Mesenteric fat pad (tissue), 1 donor: ENCODE measurements around the gene PWWP2B. TPM values are rescaled to one million over a fixed set of nuclear protein-coding genes. Genes with fewer than 3 reads are reported as not detected.

Experiments
- DNase-seq: peaks from one replicate; pipeline ENCODE4 v3.0.0-alpha.2; 2020; ENCODE audit warnings: low spot score
- total RNA-seq: library from RNA; stranded (reverse); fragmentation: NEBNext Ultra II Directional; extraction: Animal tissue kit (Norgen Biotek cat#: 25700); gene quantifications from one replicate; pipeline ENCODE4 v1.2.1, GENCODE V29; 2021
- donor health status: DM: yes; HTN: yes; CAD: no.

The PWWP2B gene
- total RNA-seq, 1 donor from 2014 or later: 30.4 TPM

GRCh38 chr10:132456881-132457280 is 59.9 kb downstream of the PWWP2B start:
- DNase-seq: no peak

- no peak for DNase-seq
Observed at GRCh38 chr10:132457328-132458070, 60.5 kb downstream of the PWWP2B start.

GRCh38 chr10:132458071-132458585 is 61.1 kb downstream of the PWWP2B start:
- no peak for DNase-seq

- no peak for DNase-seq
Observed at GRCh38 chr10:132458586-132459300, 61.7 kb downstream of the PWWP2B start.

GRCh38 chr10:132459301-132460003 is 62.5 kb downstream of the PWWP2B start:
- DNase-seq: no peak

GRCh38 chr10:132460071-132460470 is 63.1 kb downstream of the PWWP2B start:
- no peak for DNase-seq

- no peak for DNase-seq
Observed at GRCh38 chr10:132460691-132461090, 63.7 kb downstream of the PWWP2B start.

GRCh38 chr10:132461103-132461682 is 64.2 kb downstream of the PWWP2B start:
- DNase-seq: no peak

GRCh38 chr10:132461683-132462231 is 64.8 kb downstream of the PWWP2B start:
- no peak for DNase-seq

- DNase-seq: no peak
Observed at GRCh38 chr10:132462463-132463332, 65.7 kb downstream of the PWWP2B start.

GRCh38 chr10:132463333-132464255 is 66.6 kb downstream of the PWWP2B start:
- DNase-seq: no peak

GRCh38 chr10:132464256-132465192 is 67.5 kb downstream of the PWWP2B start:
- DNase-seq: no peak

- no peak for DNase-seq
Observed at GRCh38 chr10:132465193-132465888, 68.3 kb downstream of the PWWP2B start.

- DNase-seq: no peak
Observed at GRCh38 chr10:132465889-132466519, 69.0 kb downstream of the PWWP2B start.

GRCh38 chr10:132466520-132467463 is 69.8 kb downstream of the PWWP2B start:
- DNase-seq: no peak
